ENCODE data around the gene KIAA0753. TPM values are rescaled to one million over a fixed set of nuclear protein-coding genes. Genes with fewer than 3 reads are reported as not detected.

KIAA0753 gene
- total RNA-seq, 2 donors from 2014 or later, result 6.9 to 13.5 TPM

DNA sequence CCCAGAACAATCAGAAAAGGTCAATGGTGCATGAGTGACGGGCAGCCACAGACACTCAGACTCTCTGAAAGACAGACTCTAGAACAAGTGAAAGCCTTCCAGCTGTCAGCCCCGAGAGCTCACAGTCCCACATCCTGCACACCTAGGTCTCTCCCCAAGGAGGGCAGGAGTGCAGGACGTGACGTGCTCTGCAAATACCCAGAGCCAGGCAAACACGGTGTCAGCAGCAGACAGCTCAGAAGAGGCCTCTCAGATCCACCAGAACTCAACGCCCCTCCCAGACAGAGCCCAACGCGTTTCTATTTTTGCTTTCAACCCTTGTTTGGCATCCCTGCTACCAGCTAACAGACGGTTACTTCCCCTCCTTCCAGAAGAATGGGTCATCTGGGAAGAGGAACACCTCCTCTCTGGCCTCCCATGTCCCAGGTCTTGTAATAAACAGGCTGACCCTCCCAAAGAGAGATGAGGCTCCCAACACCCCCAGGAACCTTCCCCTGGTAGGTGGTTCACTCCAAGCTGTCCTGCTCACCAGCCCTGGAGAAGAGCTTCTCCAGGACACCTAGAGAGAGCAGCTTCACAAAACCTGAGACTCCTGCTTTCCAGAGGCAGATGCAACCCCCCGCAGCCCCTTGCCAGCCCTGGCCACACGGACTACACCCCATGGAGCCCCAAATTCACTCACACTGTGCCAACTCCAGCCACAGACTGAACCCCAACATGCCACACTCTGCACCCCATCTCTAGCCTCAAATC, 91.8 kb downstream of the KIAA0753 start:
- intact Hi-C loops (cut with DNase I), result no loop called here
- DNase-seq, result peak in 3 of 4 donors; percentile 24 to 33 (median 28)
- TF ChIP-seq, protein P1, sequence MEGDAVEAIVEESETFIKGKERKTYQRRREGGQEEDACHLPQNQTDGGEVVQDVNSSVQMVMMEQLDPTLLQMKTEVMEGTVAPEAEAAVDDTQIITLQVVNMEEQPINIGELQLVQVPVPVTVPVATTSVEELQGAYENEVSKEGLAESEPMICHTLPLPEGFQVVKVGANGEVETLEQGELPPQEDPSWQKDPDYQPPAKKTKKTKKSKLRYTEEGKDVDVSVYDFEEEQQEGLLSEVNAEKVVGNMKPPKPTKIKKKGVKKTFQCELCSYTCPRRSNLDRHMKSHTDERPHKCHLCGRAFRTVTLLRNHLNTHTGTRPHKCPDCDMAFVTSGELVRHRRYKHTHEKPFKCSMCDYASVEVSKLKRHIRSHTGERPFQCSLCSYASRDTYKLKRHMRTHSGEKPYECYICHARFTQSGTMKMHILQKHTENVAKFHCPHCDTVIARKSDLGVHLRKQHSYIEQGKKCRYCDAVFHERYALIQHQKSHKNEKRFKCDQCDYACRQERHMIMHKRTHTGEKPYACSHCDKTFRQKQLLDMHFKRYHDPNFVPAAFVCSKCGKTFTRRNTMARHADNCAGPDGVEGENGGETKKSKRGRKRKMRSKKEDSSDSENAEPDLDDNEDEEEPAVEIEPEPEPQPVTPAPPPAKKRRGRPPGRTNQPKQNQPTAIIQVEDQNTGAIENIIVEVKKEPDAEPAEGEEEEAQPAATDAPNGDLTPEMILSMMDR (IDR thresholded peaks at IDR 0.05), result no peak
- peak in 1 of 3 donors; percentile 12 for TF ChIP-seq POLR2A (IDR thresholded peaks at IDR 0.05)
- Histone ChIP-seq H3K4me1 (peaks cover 15% of the 10 kb centered on the region), H3K9me3 (no peaks in the 10 kb centered on the region), H3K27me3 (no peaks in the 10 kb centered on the region), H3K27ac (peak overlapping the region in 1 of 4 donors; percentile 1), H3K4me3 (no peak overlapping the region), H3K36me3 (replicated peaks in 1 of 2; ENCODE audit: insufficient read depth in 1 of 2, low read depth in 2 of 2) (no peaks in the 10 kb centered on the region)
- 67 to 75% methylated on average over 11 of the region's 11 CpGs for WGBS, 2 donors
- no peak for ATAC-seq

DNA sequence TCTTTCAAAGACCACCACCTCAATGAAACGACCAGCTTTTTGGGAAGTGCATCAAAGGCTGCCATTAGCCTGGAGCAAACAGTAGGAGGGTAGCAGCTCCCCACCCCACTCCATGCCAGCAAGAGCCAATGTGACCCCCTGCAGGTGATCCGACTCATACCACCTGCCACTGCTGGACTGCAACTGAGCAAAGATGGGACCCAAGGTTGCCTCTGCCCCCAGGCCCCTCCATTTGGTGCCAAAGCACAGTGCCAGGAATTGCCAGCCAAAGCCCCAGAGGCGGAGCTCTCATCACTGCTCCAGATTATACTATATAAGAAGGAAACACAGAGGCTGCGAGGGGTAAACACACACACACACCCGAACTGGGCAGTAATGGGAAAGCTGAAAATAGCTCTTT, 92.5 kb downstream of the KIAA0753 start:
- H3K36me3 ChIP-seq (replicated peaks in 1 of 2; ENCODE audit: insufficient read depth in 1 of 2, low read depth in 2 of 2), result no peaks in the 10 kb centered on the region
- ATAC-seq (no peak), DNase-seq (no peak)
- TF ChIP-seq, protein P1 (IDR thresholded peaks at IDR 0.05), result no peak
- TF ChIP-seq POLR2A (IDR thresholded peaks at IDR 0.05), result no peak
- H3K27ac ChIP-seq, result peak overlapping the region in 1 of 4 donors; percentile 1
- no peaks in the 10 kb centered on the region for H3K27me3 ChIP-seq
- no peaks in the 10 kb centered on the region for H3K9me3 ChIP-seq
- intact Hi-C loops (cut with DNase I), result no loop called here
- WGBS, 2 donors, result 66 to 67% methylated on average over 5 of the region's 5 CpGs
- peaks cover 14% of the 10 kb centered on the region for H3K4me1 ChIP-seq
- H3K4me3 ChIP-seq, result no peak overlapping the region

DNA sequence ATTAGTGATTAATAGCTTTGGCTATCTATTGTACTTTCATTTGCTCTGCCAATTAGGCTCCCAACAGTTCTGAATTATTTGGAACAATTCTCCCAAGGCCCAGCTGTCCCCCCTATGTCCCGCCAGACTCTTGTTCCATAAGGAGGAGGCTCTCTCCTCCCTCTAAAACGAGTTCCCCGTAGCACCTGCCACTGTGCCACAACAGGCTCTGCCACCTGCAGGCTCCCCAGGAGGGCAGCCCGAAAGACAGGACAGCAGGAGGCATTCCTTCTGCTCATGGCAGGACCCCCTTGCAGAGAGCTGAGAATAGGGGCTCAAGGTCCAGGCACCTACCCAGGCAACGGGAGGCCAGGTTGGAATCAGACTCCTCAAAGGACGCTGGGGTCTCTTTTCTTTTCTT, 93.2 kb downstream of the KIAA0753 start:
- no peaks in the 10 kb centered on the region for H3K36me3 ChIP-seq (replicated peaks in 1 of 2; ENCODE audit: insufficient read depth in 1 of 2, low read depth in 2 of 2)
- H3K9me3 ChIP-seq, result no peaks in the 10 kb centered on the region
- peaks cover 7% of the 10 kb centered on the region for H3K4me1 ChIP-seq
- no peak for ATAC-seq
- intact Hi-C loops (cut with DNase I), result no loop called here
- TF ChIP-seq POLR2A (IDR thresholded peaks at IDR 0.05), result no peak
- TF ChIP-seq, protein P1 (IDR thresholded peaks at IDR 0.05), result no peak
- H3K4me3 ChIP-seq, result no peak overlapping the region
- no peaks in the 10 kb centered on the region for H3K27me3 ChIP-seq
- 72 to 79% methylated on average over 6 of the region's 6 CpGs for WGBS, 2 donors
- DNase-seq, result no peak
- no peak overlapping the region for H3K27ac ChIP-seq

DNA sequence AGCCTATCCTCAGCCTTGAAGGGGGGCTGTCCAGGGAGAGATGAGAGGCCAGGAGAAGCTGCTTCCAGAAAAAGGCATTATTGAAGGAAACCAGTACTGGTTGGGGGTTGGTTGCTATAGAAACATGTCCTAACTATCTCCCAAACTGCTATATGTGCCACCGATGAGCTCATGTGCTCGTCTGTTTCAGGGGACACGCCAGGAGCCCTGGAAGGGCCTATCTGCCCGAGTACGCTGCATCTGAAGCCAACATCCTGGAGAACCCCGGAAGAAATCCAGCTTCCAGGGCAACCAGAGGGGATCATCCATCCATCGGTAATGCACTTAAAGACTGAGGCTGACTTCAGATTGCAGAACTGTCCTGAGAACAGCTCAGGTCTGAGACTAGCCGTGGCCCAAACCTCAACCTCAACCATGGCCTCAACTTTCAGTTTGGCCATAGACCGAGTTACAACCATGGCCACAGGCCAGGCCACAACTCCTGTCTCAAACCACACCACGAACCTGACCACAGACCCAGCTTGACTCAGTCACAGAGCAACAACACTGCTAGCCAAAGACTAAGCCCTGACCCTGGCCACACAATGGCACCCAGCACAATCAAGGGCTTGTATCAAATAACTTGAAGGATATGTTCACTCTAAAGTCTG, 94.3 kb downstream of the KIAA0753 start:
- DNase-seq (no peak), ATAC-seq (no peak)
- intact Hi-C loops (cut with DNase I), result no loop called here
- no peaks in the 10 kb centered on the region for H3K36me3 ChIP-seq (replicated peaks in 1 of 2; ENCODE audit: insufficient read depth in 1 of 2, low read depth in 2 of 2)
- no peaks in the 10 kb centered on the region for H3K9me3 ChIP-seq
- H3K4me1 ChIP-seq, result no peaks in the 10 kb centered on the region
- H3K27me3 ChIP-seq, result no peaks in the 10 kb centered on the region
- WGBS, 2 donors, result 67 to 87% methylated on average over 6 to 10 of the region's 10 CpGs
- no peak overlapping the region for H3K27ac ChIP-seq
- no peak overlapping the region for H3K4me3 ChIP-seq
- TF ChIP-seq, protein P1 (IDR thresholded peaks at IDR 0.05), result no peak
- no peak for TF ChIP-seq POLR2A (IDR thresholded peaks at IDR 0.05)
